HepG2 (cell line): Measurements from ENCODE around the gene GNG12. TPM values are rescaled to one million over a fixed set of nuclear protein-coding genes. Genes with fewer than 3 reads are reported as not detected.

Source experiments
- BRD4 ChIP-seq: sonication (generic); formaldehyde crosslinking; IDR thresholded peaks from 2 replicates; pipeline ENCODE4 v1.4.0; 2020; ENCODE audit warnings: missing genetic modification reagents
- CCAR2 ChIP-seq: fragments of 200-400 bp; formaldehyde crosslinking; optimal IDR thresholded peaks from 2 replicates; pipeline ENCODE3; 2018; ENCODE audit warnings: low read depth, mild to moderate bottlenecking, low read length, moderate library complexity
- HNRNPK ChIP-seq: fragments of 200-400 bp; formaldehyde crosslinking; IDR thresholded peaks from 2 replicates; pipeline ENCODE4 v1.6.1; 2018; ENCODE audit warnings: low read length, low read depth, moderate library complexity, mild to moderate bottlenecking; ENCODE audit not compliant: poor library complexity, severe bottlenecking
- KDM3A ChIP-seq: IDR thresholded peaks from 2 replicates; pipeline ENCODE4 v1.6.1; 2018; ENCODE audit warnings: low read depth, missing compliant biosample characterization
- MAFG ChIP-seq: sonication (generic); formaldehyde crosslinking; IDR thresholded peaks from 2 replicates; pipeline ENCODE4 v1.5.1; 2020; ENCODE audit warnings: mild to moderate bottlenecking, missing genetic modification reagents
- NR2F2 ChIP-seq: IDR thresholded peaks from 2 replicates; pipeline ENCODE4 v1.6.1; 2012; ENCODE audit warnings: low read depth, inconsistent platforms, borderline replicate concordance
- ONECUT2 ChIP-seq: sonication (generic); formaldehyde crosslinking; IDR thresholded peaks from 2 replicates; pipeline ENCODE4 v1.4.0; 2020; ENCODE audit warnings: missing genetic modification reagents
- PHF8 ChIP-seq: sonication (generic); formaldehyde crosslinking; IDR thresholded peaks from 2 replicates; pipeline ENCODE4 v1.5.0; 2020; ENCODE audit warnings: missing genetic modification reagents
- POLR2AphosphoS5 ChIP-seq: IDR thresholded peaks from 2 replicates; pipeline ENCODE4 v1.6.1; 2012; ENCODE audit warnings: low read depth, low read length
- RCOR2 ChIP-seq: IDR thresholded peaks from 2 replicates; pipeline ENCODE4 v1.6.1; 2016; ENCODE audit warnings: missing biosample characterization, missing genetic modification reagents
- RFXANK ChIP-seq: IDR thresholded peaks from 2 replicates; pipeline ENCODE4 v1.6.1; 2016
- SMAD9 ChIP-seq: sonication (generic); formaldehyde crosslinking; IDR thresholded peaks from 2 replicates; pipeline ENCODE4 v1.5.1; 2020; ENCODE audit warnings: mild to moderate bottlenecking, missing genetic modification reagents
- THAP11 ChIP-seq: IDR thresholded peaks from 2 replicates; pipeline ENCODE4 v1.6.1; 2016; ENCODE audit warnings: missing biosample characterization, missing genetic modification reagents
- TP53 ChIP-seq: sonication (generic); formaldehyde crosslinking; conservative IDR thresholded peaks from 2 replicates; pipeline ENCODE4 v1.4.0; 2020; ENCODE audit warnings: missing genetic modification reagents
- ZFX ChIP-seq: sonication (generic); formaldehyde crosslinking; IDR thresholded peaks from 2 replicates; pipeline ENCODE4 v1.4.0; 2020; ENCODE audit warnings: mild to moderate bottlenecking, low read depth, missing genetic modification reagents, moderate library complexity
- ZNF143 ChIP-seq: sonication (generic); formaldehyde crosslinking; IDR thresholded peaks from 2 replicates; pipeline ENCODE4 v1.4.0; 2020; ENCODE audit warnings: missing genetic modification reagents
- ZNF230 ChIP-seq: sonication (generic); formaldehyde crosslinking; IDR thresholded peaks from 2 replicates; pipeline ENCODE4 v1.4.0; 2020; ENCODE audit warnings: mild to moderate bottlenecking, missing genetic modification reagents
- ZNF253 ChIP-seq: sonication (generic); formaldehyde crosslinking; IDR thresholded peaks from 2 replicates; pipeline ENCODE4 v1.8.0; 2022; ENCODE audit warnings: mild to moderate bottlenecking, missing genetic modification reagents, borderline replicate concordance
- ZNF260 ChIP-seq: sonication (generic); formaldehyde crosslinking; IDR thresholded peaks from 2 replicates; pipeline ENCODE4 v1.4.0; 2020; ENCODE audit warnings: missing genetic modification reagents, low read depth, mild to moderate bottlenecking, borderline replicate concordance
- ZNF331 ChIP-seq: sonication (generic); formaldehyde crosslinking; IDR thresholded peaks from 2 replicates; pipeline ENCODE4 v1.4.0; 2020; ENCODE audit warnings: missing genetic modification reagents
- ZNF510 ChIP-seq: sonication (generic); formaldehyde crosslinking; IDR thresholded peaks from 2 replicates; pipeline ENCODE4 v1.4.0; 2020; ENCODE audit warnings: low read depth, mild to moderate bottlenecking, missing genetic modification reagents
- ZNF629 ChIP-seq: sonication (generic); formaldehyde crosslinking; conservative IDR thresholded peaks from 2 replicates; pipeline ENCODE4 v1.5.0; 2020; ENCODE audit warnings: missing genetic modification reagents
- ZNF652 ChIP-seq: IDR thresholded peaks from 2 replicates; pipeline ENCODE4 v1.6.1; 2016; ENCODE audit warnings: low read depth, borderline replicate concordance
- ZNF749 ChIP-seq: sonication (generic); formaldehyde crosslinking; IDR thresholded peaks from 2 replicates; pipeline ENCODE4 v1.8.0; 2022; ENCODE audit warnings: mild to moderate bottlenecking, missing genetic modification reagents, moderate library complexity, borderline replicate concordance
- polyA plus RNA-seq, 8 experiments: library from polyadenylated mRNA; depleted of rRNA in 3 of 8; stranded (reverse) in 7 of 8; unstranded in 1 of 8; fragments of >200 nt; fragmentation: Illumina TruSeq in 4 of 8; extraction: Trizol in 4 of 8; gene quantifications; 2 replicates each; pipeline versions ENCODE4 v1.2.1 to v1.2.3, GENCODE V29; 2011 to 2016; ENCODE audit warnings: low read depth in 4 of 8, missing spikeins in 1 of 8, mixed read lengths in 1 of 8; ENCODE audit not compliant: insufficient read depth in 1 of 8
- total RNA-seq, 5 experiments: library from RNA; depleted of rRNA; stranded (reverse); fragments of >200 nt; fragmentation: Illumina TruSeq; extraction: Trizol; gene quantifications; 2 replicates each; pipeline ENCODE4 v1.2.3, GENCODE V29; 2016; ENCODE audit warnings: low read depth in 1 of 5
- TF ChIP-seq, protein P1 (sequence below): sonication (generic); formaldehyde crosslinking; IDR thresholded peaks from 2 replicates; pipeline ENCODE4 v1.5.0; 2020; ENCODE audit warnings: mild to moderate bottlenecking, missing genetic modification reagents
- TF ChIP-seq, protein P2 (sequence below): sonication (generic); formaldehyde crosslinking; IDR thresholded peaks from 2 replicates; pipeline ENCODE4 v1.5.1; 2020; ENCODE audit warnings: mild to moderate bottlenecking, missing genetic modification reagents, moderate library complexity

Gene GNG12
- total and polyA plus RNA-seq, 2 of the 13 experiments (the other 11 are each of a cell fraction or from before 2014, with no cell fraction given), result 0.11 TPM

DNA sequence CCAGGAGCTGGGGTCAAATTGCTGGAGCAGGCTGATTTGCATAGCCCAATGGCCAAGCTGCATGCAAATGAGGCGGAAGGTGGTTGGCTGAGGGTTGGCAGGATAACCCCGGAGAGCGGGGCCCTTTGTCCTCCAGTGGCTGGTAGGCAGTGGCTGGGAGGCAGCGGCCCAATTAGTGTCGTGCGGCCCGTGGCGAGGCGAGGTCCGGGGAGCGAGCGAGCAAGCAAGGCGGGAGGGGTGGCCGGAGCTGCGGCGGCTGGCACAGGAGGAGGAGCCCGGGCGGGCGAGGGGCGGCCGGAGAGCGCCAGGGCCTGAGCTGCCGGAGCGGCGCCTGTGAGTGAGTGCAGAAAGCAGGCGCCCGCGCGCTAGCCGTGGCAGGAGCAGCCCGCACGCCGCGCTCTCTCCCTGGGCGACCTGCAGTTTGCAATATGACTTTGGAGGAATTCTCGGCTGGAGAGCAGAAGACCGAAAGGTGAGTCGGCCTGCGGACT is 148.2 kb downstream of the GNG12 start, which contains the start of gene GADD45A (continued):
- TF ChIP-seq KDM3A (peak; percentile 84; the same call in 1 of the 2 replicates), SMAD9 (CRISPR knock-in tag) (no peak), ZNF260 (CRISPR knock-in tag) (no peak), NR2F2 (no peak), THAP11 (CRISPR knock-in tag) (peak; percentile 74), POLR2AphosphoS5 (peak; percentile 99), ZNF749 (no peak), ZNF652 (CRISPR knock-in tag) (no peak), ZNF253 (CRISPR knock-in tag) (peak; percentile 82; the same call in 1 of the 2 replicates), ONECUT2 (CRISPR knock-in tag) (peak; percentile 24; the same call in 1 of the 2 replicates), MAFG (CRISPR knock-in tag) (no peak), RFXANK (no peak), RCOR2 (CRISPR knock-in tag) (no peak), HNRNPK (no peak), ZNF331 (peak; percentile 76; the same call in 1 of the 2 replicates), PHF8 (CRISPR knock-in tag) (peak; percentile 73), ZFX (CRISPR knock-in tag) (peak; percentile 85), BRD4 (peak; percentile 88), ZNF510 (CRISPR knock-in tag) (no peak), TP53 (CRISPR knock-in tag) (no peak; the same call in 1 of the 2 replicates), ZNF230 (CRISPR knock-in tag) (no peak; the same call in none of the 2 replicates), ZNF143 (CRISPR knock-in tag) (no peak), CCAR2 (no peak), ZNF629 (peak; percentile 43; the same call in 1 of the 2 replicates)
- TF ChIP-seq, protein P1, sequence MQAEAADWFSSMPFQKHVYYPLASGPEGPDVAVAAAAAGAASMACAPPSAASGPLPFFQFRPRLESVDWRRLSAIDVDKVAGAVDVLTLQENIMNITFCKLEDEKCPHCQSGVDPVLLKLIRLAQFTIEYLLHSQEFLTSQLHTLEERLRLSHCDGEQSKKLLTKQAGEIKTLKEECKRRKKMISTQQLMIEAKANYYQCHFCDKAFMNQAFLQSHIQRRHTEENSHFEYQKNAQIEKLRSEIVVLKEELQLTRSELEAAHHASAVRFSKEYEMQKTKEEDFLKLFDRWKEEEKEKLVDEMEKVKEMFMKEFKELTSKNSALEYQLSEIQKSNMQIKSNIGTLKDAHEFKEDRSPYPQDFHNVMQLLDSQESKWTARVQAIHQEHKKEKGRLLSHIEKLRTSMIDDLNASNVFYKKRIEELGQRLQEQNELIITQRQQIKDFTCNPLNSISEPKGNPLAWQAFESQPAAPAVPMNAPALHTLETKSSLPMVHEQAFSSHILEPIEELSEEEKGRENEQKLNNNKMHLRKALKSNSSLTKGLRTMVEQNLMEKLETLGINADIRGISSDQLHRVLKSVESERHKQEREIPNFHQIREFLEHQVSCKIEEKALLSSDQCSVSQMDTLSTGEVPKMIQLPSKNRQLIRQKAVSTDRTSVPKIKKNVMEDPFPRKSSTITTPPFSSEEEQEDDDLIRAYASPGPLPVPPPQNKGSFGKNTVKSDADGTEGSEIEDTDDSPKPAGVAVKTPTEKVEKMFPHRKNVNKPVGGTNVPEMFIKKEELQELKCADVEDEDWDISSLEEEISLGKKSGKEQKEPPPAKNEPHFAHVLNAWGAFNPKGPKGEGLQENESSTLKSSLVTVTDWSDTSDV (CRISPR knock-in tag), result no peak
- TF ChIP-seq, protein P2, sequence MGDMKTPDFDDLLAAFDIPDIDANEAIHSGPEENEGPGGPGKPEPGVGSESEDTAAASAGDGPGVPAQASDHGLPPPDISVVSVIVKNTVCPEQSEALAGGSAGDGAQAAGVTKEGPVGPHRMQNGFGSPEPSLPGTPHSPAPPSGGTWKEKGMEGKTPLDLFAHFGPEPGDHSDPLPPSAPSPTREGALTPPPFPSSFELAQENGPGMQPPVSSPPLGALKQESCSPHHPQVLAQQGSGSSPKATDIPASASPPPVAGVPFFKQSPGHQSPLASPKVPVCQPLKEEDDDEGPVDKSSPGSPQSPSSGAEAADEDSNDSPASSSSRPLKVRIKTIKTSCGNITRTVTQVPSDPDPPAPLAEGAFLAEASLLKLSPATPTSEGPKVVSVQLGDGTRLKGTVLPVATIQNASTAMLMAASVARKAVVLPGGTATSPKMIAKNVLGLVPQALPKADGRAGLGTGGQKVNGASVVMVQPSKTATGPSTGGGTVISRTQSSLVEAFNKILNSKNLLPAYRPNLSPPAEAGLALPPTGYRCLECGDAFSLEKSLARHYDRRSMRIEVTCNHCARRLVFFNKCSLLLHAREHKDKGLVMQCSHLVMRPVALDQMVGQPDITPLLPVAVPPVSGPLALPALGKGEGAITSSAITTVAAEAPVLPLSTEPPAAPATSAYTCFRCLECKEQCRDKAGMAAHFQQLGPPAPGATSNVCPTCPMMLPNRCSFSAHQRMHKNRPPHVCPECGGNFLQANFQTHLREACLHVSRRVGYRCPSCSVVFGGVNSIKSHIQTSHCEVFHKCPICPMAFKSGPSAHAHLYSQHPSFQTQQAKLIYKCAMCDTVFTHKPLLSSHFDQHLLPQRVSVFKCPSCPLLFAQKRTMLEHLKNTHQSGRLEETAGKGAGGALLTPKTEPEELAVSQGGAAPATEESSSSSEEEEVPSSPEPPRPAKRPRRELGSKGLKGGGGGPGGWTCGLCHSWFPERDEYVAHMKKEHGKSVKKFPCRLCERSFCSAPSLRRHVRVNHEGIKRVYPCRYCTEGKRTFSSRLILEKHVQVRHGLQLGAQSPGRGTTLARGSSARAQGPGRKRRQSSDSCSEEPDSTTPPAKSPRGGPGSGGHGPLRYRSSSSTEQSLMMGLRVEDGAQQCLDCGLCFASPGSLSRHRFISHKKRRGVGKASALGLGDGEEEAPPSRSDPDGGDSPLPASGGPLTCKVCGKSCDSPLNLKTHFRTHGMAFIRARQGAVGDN (CRISPR knock-in tag), result peak; percentile 78
